ENCODE results near the gene TENM4.

TENM4 gene

GRCh38 chr11:78803995-78804394 is 636.8 kb downstream of the TENM4 start:
- DNase-seq (ENCODE audit: low spot score): no peak
- TF ChIP-seq CTCF (IDR thresholded peaks at IDR 0.05; ENCODE audit: extremely low read depth, missing control alignments): no peak

DNA sequence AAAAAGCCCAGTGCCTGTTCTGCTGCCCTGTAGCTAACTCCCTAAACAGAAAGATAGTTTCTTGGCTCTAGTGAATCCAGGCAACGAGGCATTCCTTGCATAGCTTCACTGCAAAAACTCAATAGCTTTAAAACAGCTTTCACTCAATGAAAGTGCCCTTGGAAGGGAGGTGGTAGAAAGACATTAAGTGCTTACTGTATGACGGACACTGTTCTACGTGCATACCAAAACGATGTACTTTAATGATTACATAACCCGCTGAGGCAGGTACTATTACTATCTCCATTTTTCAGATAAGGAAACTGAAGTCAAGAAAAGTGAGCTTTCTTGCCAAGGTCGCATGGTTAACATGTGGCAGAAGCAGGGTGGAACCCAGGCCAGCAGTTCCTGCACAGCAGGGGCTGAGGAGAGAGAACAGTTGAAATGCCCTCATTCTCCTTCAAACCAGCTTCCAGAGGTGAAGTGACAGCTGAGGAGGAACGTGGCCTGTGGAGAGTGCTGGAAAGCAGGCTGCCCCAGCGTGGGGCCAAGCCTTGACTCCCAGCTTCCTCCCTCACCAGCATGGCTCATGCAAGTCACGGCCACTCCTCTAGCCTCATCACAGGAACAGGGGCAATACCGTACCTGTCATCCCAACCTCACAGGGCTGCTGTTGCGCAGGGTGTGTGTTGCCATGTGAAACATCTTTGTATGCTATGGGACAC is 638.6 kb downstream of the TENM4 start:
- no peak for DNase-seq (ENCODE audit: low spot score)
- no peak for TF ChIP-seq CTCF (IDR thresholded peaks at IDR 0.05; ENCODE audit: extremely low read depth, missing control alignments)

- no peak for TF ChIP-seq CTCF (IDR thresholded peaks at IDR 0.05; ENCODE audit: extremely low read depth, missing control alignments)
- no peak for DNase-seq (ENCODE audit: low spot score)
Measured at GRCh38 chr11:78801161-78801884, 639.5 kb downstream of the TENM4 start.

DNA sequence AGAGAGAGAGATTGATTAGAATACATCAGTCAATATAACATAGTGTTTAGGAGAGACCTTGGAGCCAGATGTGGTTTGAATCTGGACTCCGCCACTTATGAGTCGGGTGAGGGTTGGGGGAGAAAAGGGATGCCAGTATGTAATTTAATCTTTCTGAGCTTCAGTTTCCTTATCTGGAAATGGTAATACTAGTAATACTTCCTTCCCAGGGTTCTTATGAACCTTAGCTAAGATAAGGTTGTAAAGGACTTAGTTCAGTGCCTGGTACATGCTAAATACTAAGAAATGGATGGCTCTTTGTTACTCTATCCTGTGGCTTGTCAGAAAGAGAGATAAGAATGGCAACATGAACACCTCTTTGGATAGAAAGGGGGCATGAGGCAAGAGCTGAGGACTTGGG is 640.1 kb downstream of the TENM4 start:
- TF ChIP-seq CTCF (IDR thresholded peaks at IDR 0.05; ENCODE audit: extremely low read depth, missing control alignments): no peak
- DNase-seq (ENCODE audit: low spot score): no peak

- no peak for TF ChIP-seq CTCF (IDR thresholded peaks at IDR 0.05; ENCODE audit: extremely low read depth, missing control alignments)
- no peak for DNase-seq (ENCODE audit: low spot score)
Measured at GRCh38 chr11:78800096-78800690, 640.6 kb downstream of the TENM4 start.

- peak; percentile 85 for TF ChIP-seq CTCF (IDR thresholded peaks at IDR 0.05; ENCODE audit: extremely low read depth, missing control alignments)
- DNase-seq (ENCODE audit: low spot score): peak; percentile 70
Measured at GRCh38 chr11:78798663-78799062, 642.2 kb downstream of the TENM4 start.

DNA sequence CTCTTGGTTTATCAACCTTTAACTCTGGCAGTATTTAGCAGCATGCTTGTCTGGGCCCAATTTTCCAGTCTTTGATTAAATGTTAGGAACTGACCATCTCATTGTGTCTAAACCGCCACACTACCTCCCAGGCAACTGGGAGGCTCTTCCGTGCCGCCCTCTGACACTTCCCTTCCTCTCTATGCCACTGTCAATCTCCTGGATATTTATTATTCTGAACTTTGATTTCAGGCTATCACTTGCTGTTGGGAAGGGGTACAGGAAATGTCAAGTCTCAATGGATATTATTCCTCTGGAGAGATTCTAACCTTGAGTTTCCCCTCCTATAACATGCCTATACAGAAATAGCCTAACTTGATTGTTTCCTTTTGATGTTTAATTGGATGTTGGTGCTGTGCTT is 643.3 kb downstream of the TENM4 start:
- no peak for TF ChIP-seq CTCF (IDR thresholded peaks at IDR 0.05; ENCODE audit: extremely low read depth, missing control alignments)
- DNase-seq (ENCODE audit: low spot score): no peak

All from GM20000 (cell line).